Stimulated activated CD4-positive, alpha-beta T cell treated with anti-CD3 and anti-CD28 coated beads, Interleukin-4, amount 100 ng/mL, for 48 hours (primary cell): ENCODE measurements around the gene UCP2.

Experiments
- DNase-seq, 2 donors: peaks; one replicate each; pipeline ENCODE4 v3.0.0-alpha.2; 2020; ENCODE audit warnings: low read depth in 2 of 2

Gene UCP2

DNA sequence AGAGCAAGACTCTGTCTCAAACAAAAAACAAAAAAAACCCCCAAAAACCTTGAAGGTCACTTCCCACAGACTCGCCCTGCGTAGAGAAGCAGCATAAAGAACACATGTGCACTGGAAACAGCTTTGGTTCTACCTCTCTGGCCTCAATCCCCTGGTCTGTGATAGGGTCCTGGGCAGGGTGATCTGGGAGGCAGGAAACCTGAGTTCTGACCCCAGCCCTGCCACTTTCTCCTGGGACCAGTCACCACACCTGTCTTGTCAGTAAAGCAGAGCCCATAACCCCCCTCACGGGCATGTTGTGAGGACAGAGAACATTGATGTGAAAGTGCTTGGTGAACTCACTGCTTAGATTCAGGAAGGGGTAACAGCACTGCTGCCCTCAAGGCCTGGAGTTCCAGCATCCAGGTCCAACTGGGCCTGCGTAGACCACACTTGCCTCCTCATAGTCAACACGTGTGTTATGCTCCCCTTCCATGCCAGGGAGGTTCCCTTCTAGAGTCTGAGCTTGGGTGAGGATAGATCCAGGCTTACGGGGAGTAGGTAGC, 11.4 kb downstream of the UCP2 start:
- no peak for DNase-seq

DNA sequence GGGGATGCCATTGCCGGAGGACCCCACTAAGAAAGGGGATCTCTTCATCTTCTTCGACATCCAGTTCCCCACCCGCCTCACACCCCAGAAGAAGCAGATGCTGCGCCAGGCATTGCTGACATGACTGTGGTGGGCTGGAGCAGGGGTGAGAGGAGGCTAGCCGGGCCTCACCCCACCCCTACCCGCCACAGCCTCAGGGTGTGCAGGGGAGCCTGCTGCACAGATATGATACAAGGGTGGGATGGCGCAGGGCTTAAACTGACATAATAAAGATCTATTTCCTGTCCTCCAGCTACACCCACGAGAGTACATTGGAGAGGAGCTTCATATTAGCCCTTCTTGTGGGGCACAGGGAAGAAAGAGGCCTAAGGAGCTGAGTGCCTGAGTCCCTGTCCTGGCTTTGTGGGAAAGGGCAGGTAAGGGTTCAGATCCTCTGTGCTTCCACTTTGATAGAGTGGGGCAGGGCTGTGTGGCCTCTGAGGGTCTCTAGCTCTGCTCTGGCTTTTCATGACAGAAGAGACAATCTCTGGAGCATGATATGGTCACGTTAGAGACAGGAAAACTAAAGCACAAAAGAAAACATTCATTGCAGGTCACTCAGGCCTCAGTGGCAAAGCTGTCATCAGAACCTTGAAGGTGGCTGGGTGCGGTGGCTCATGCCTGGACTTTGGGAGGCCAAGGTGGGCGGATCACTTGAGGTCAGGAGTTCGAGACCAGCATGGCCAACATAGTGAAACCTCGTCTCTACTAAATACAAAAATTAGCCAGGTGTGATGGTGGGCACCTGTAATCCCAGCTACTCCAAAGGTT, 12.4 kb downstream of the UCP2 start:
- DNase-seq: no peak

GRCh38 chr11:73969091-73969490, 13.6 kb downstream of the UCP2 start:
- DNase-seq: no peak

- no peak for DNase-seq
These were observed 14.2 kb downstream of the UCP2 start for GRCh38 chr11:73968356-73968966.

- no peak for DNase-seq
These were observed 16.9 kb downstream of the UCP2 start for GRCh38 chr11:73965764-73966121.

DNA sequence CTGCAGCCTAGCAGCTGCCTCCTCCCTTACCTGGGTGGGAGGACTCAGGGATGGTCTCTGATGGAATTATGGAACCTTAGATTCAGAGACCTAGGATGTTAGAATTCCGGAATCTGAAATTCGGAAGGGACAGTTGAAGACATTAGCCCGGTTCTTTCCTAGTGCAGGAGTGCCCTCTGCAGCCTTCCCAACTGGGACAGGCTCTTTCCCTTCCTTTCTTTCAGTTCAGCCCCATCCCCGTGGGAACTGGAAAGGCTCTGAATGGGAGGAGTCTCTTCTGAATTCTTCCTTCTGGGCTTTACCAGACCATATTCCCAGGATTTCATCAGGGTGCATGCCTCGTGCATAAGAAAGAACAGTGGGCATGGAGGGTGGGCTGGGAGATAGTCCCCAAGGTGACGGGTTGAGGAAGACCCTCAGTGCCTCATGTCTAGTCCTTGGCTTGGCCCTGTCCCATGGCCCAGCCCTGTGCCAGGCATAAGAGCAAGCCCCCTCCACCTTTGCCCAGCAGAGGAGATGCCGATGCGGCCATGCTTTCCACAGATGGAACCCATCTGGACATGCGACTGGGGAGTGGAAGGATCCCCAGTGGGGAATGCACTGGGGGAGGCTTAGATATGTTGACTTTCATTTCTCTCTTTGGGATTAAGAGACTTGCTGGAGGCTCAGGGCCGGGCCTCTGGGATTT, 17.4 kb downstream of the UCP2 start:
- no peak for DNase-seq

DNA sequence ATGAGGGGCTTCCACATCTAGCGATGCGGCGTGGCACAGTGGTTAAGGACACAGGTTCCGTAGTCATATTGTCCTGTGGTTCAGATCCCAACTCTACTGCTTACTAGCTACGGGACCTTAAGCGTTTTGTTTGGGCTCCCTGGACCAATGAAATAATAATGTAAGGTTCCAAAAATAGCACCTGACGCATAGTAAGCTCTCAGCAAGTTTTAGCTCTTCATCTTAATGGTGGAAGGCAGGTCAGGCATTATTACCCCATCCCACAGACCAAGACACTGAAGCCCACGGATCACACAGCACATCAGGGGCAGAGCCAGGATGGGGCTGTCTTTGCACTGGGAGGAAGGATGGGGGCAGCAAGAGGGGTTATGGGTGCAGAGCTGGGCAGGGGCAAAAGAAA, 18.8 kb downstream of the UCP2 start:
- no peak for DNase-seq

DNA sequence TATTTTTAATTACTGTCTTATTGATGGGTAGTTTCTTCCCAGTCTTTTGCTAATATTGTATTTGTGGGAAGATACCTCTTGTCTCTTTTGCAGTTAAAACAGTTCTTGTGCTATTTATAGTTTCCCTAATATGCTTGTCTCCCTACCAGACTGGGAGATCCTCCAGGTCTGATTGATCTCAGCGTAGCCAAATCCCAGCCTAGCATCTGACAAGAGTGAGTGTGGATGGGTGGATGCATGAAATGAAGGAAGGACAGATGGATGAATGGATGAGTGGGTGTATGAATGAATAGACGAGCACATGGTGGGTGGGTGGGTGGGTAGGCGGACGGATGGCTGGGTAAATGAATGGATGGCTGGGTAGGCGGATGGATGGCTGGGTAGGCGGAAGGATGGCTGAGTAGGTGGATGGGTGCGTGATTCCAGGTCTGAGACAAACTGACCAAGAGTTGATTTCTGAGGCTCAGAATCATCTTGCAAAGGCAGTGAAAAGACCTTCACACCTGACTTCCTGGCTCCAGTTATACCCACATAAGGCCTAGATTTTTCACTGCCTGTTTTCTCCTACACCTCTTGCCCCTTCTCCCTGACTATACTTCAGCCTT, 20.4 kb downstream of the UCP2 start:
- DNase-seq: no peak

- no peak for DNase-seq
These were observed 21.3 kb downstream of the UCP2 start for GRCh38 chr11:73961321-73961720.

GRCh38 chr11:73958521-73959141, 24.0 kb downstream of the UCP2 start:
- DNase-seq: no peak

- DNase-seq: no peak
These were observed 24.8 kb downstream of the UCP2 start for GRCh38 chr11:73957654-73958361.

- DNase-seq: no peak
These were observed 25.6 kb downstream of the UCP2 start for GRCh38 chr11:73956876-73957653.

- DNase-seq: no peak
These were observed 30.8 kb downstream of the UCP2 start for GRCh38 chr11:73951797-73952196.

- no peak for DNase-seq
These were observed 31.6 kb downstream of the UCP2 start, which contains the start of gene DNAJB13 for GRCh38 chr11:73950869-73951710. Gene DNAJB13 (plus strand): TSS chr11:73951026. CDS start chr11:73951070, 44 bp downstream.

DNA sequence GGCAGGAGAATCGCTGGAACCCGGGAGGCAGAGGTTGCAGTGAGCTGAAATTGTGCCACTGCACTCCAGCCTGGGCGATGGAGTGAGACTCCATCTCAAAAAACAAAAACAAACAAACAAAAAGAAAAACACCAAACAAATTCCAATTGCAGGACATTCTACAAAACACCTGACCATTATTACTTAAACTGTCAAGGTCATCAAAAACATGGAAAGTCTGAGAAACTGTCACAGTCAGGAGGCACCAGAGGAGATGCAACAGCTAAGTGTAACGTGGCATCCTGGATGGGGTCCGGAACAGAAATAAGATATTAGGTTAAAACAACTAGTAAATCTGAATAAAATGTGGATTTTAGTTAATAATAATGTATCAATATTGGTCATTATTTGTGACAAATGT, 32.7 kb downstream of the UCP2 start:
- no peak for DNase-seq

GRCh38 chr11:73949246-73949645, 33.4 kb downstream of the UCP2 start:
- no peak for DNase-seq

- DNase-seq: no peak
These were observed 35.7 kb downstream of the UCP2 start for GRCh38 chr11:73946798-73947458.

- DNase-seq: no peak
These were observed 37.2 kb downstream of the UCP2 start for GRCh38 chr11:73945396-73945795.

GRCh38 chr11:73944901-73945300, 37.7 kb downstream of the UCP2 start:
- DNase-seq: no peak
